HepG2 (cell line): Measurements from ENCODE around the gene TMEM220. TPM values are rescaled to one million over a fixed set of nuclear protein-coding genes. Genes with fewer than 3 reads are reported as not detected.

Source experiments
- ATAD3A ChIP-seq: sonication (generic); formaldehyde crosslinking; IDR thresholded peaks from 2 replicates; pipeline ENCODE4 v1.4.0; 2020; ENCODE audit warnings: missing genetic modification reagents
- FOSL2 ChIP-seq: sonication (generic); formaldehyde crosslinking; IDR thresholded peaks from 2 replicates; pipeline ENCODE4 v1.4.0; 2020; ENCODE audit warnings: missing genetic modification reagents
- GRHL1 ChIP-seq: sonication (generic); formaldehyde crosslinking; conservative IDR thresholded peaks from 2 replicates; pipeline ENCODE4 v1.8.0; 2022; ENCODE audit warnings: missing genetic modification reagents
- HNF4A ChIP-seq: sonication (generic); formaldehyde crosslinking; IDR thresholded peaks from 2 replicates; pipeline ENCODE4 v1.4.0; 2020; ENCODE audit warnings: missing genetic modification reagents
- HNRNPH1 ChIP-seq: fragments of 200-400 bp; formaldehyde crosslinking; optimal IDR thresholded peaks from 2 replicates; pipeline ENCODE3; 2017; ENCODE audit warnings: mild to moderate bottlenecking, low read depth, low read length
- HNRNPLL ChIP-seq: fragments of 200-400 bp; formaldehyde crosslinking; IDR thresholded peaks from 2 replicates; pipeline ENCODE4 v1.6.1; 2017; ENCODE audit warnings: mild to moderate bottlenecking, low read depth, low read length; ENCODE audit not compliant: poor library complexity, severe bottlenecking
- HNRNPUL1 ChIP-seq: fragments of 200-400 bp; formaldehyde crosslinking; IDR thresholded peaks from 2 replicates; pipeline ENCODE4 v1.6.1; 2017; ENCODE audit warnings: low read depth, mild to moderate bottlenecking, low read length, moderate library complexity
- KLF13 ChIP-seq: sonication (generic); formaldehyde crosslinking; IDR thresholded peaks from 2 replicates; pipeline ENCODE4 v1.4.0; 2020; ENCODE audit warnings: mild to moderate bottlenecking, missing genetic modification reagents
- NONO ChIP-seq, 2 experiments: fragments of 450-650 bp in 1 of 2; sonication (generic) in 1 of 2; formaldehyde crosslinking in 1 of 2; IDR thresholded peaks in 1 of 2; conservative IDR thresholded peaks in 1 of 2; 2 replicates each; pipeline versions ENCODE4 v1.6.1 to v1.8.0; 2017 to 2022; ENCODE audit warnings: mild to moderate bottlenecking in 1 of 2, missing genetic modification reagents in 1 of 2, moderate library complexity in 1 of 2
- PCBP2 ChIP-seq: fragments of 200-400 bp; formaldehyde crosslinking; optimal IDR thresholded peaks from 2 replicates; pipeline ENCODE3; 2018; ENCODE audit warnings: low read length, low read depth; ENCODE audit not compliant: poor library complexity, severe bottlenecking
- RBAK ChIP-seq: sonication (generic); formaldehyde crosslinking; IDR thresholded peaks from 2 replicates; pipeline ENCODE4 v1.5.1; 2020; ENCODE audit warnings: mild to moderate bottlenecking, missing genetic modification reagents
- SALL1 ChIP-seq: sonication (generic); formaldehyde crosslinking; IDR thresholded peaks from 2 replicates; pipeline ENCODE4 v1.8.0; 2022; ENCODE audit warnings: mild to moderate bottlenecking, missing genetic modification reagents
- TSC22D2 ChIP-seq: sonication (generic); formaldehyde crosslinking; IDR thresholded peaks from 2 replicates; pipeline ENCODE4 v1.5.1; 2020; ENCODE audit warnings: missing genetic modification reagents, mild to moderate bottlenecking, borderline replicate concordance
- XRCC5 ChIP-seq: fragments of 200-400 bp; formaldehyde crosslinking; optimal IDR thresholded peaks from 2 replicates; pipeline ENCODE3; 2017; ENCODE audit warnings: mild to moderate bottlenecking, low read length
- ZBTB2 ChIP-seq: sonication (generic); formaldehyde crosslinking; IDR thresholded peaks from 2 replicates; pipeline ENCODE4 v1.8.0; 2022; ENCODE audit warnings: low read depth, missing genetic modification reagents
- ZNF326 ChIP-seq: sonication (generic); formaldehyde crosslinking; IDR thresholded peaks from 2 replicates; pipeline ENCODE4 v1.4.0; 2020; ENCODE audit warnings: missing genetic modification reagents, borderline replicate concordance
- ZNF512B ChIP-seq: sonication (generic); formaldehyde crosslinking; IDR thresholded peaks from 2 replicates; pipeline ENCODE4 v1.5.1; 2020; ENCODE audit warnings: missing genetic modification reagents, mild to moderate bottlenecking, borderline replicate concordance
- ZNF552 ChIP-seq: sonication (generic); formaldehyde crosslinking; IDR thresholded peaks from 2 replicates; pipeline ENCODE4 v1.9.0; 2022; ENCODE audit warnings: missing genetic modification reagents, mild to moderate bottlenecking, borderline replicate concordance
- ZNF562 ChIP-seq: sonication (generic); formaldehyde crosslinking; IDR thresholded peaks from 2 replicates; pipeline ENCODE4 v1.8.0; 2022; ENCODE audit warnings: missing genetic modification reagents, borderline replicate concordance
- ZNF780A ChIP-seq: sonication (generic); formaldehyde crosslinking; IDR thresholded peaks from 2 replicates; pipeline ENCODE4 v1.8.0; 2022; ENCODE audit warnings: mild to moderate bottlenecking, missing genetic modification reagents, moderate library complexity
- polyA plus RNA-seq, 8 experiments: library from polyadenylated mRNA; depleted of rRNA in 3 of 8; stranded (reverse) in 7 of 8; unstranded in 1 of 8; fragments of >200 nt; fragmentation: Illumina TruSeq in 4 of 8; extraction: Trizol in 4 of 8; gene quantifications; 2 replicates each; pipeline versions ENCODE4 v1.2.1 to v1.2.3, GENCODE V29; 2011 to 2016; ENCODE audit warnings: low read depth in 4 of 8, missing spikeins in 1 of 8, mixed read lengths in 1 of 8; ENCODE audit not compliant: insufficient read depth in 1 of 8
- total RNA-seq, 5 experiments: library from RNA; depleted of rRNA; stranded (reverse); fragments of >200 nt; fragmentation: Illumina TruSeq; extraction: Trizol; gene quantifications; 2 replicates each; pipeline ENCODE4 v1.2.3, GENCODE V29; 2016; ENCODE audit warnings: low read depth in 1 of 5
- TF ChIP-seq, protein P1 (sequence below): sonication (generic); formaldehyde crosslinking; IDR thresholded peaks from 2 replicates; pipeline ENCODE4 v1.4.0; 2020; ENCODE audit warnings: missing genetic modification reagents
- TF ChIP-seq, protein P2 (sequence below): sonication (generic); formaldehyde crosslinking; IDR thresholded peaks from 2 replicates; pipeline ENCODE4 v1.5.0; 2020; ENCODE audit warnings: missing genetic modification reagents

Gene TMEM220
- total and polyA plus RNA-seq, 2 of the 13 experiments (the other 11 are each of a cell fraction or from before 2014, with no cell fraction given) = 1.3 to 2.2 TPM

GRCh38 chr17:10737168-10737622 lies 7.4 kb upstream of the TMEM220 start (continued):
- TF ChIP-seq ZNF552 (CRISPR knock-in tag) (no peak), ZNF780A (CRISPR knock-in tag) (no peak), HNF4A (CRISPR knock-in tag) (peak; percentile 78), ZNF512B (no peak), FOSL2 (CRISPR knock-in tag) (0 out of 2 replicates have a peak, but pooled peaks have one; percentile 12), HNRNPUL1 (no peak), ZBTB2 (CRISPR knock-in tag) (no peak), XRCC5 (peak; percentile 24), ZNF562 (no peak), PCBP2 (no peak), RBAK (CRISPR knock-in tag) (no peak), NONO (IDR thresholded peaks at IDR 0.05) (no peak), NONO (CRISPR knock-in tag; conservative IDR thresholded peaks at IDR 0.05) (no peak), SALL1 (peak; percentile 38; the same call in 1 of the 2 replicates), ATAD3A (CRISPR knock-in tag) (no peak), TSC22D2 (no peak), ZNF326 (CRISPR knock-in tag) (no peak), HNRNPLL (no peak), KLF13 (no peak), GRHL1 (CRISPR knock-in tag) (no peak), HNRNPH1 (no peak)
- TF ChIP-seq, protein P1, sequence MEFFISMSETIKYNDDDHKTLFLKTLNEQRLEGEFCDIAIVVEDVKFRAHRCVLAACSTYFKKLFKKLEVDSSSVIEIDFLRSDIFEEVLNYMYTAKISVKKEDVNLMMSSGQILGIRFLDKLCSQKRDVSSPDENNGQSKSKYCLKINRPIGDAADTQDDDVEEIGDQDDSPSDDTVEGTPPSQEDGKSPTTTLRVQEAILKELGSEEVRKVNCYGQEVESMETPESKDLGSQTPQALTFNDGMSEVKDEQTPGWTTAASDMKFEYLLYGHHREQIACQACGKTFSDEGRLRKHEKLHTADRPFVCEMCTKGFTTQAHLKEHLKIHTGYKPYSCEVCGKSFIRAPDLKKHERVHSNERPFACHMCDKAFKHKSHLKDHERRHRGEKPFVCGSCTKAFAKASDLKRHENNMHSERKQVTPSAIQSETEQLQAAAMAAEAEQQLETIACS (CRISPR knock-in tag) = no peak
- TF ChIP-seq, protein P2, sequence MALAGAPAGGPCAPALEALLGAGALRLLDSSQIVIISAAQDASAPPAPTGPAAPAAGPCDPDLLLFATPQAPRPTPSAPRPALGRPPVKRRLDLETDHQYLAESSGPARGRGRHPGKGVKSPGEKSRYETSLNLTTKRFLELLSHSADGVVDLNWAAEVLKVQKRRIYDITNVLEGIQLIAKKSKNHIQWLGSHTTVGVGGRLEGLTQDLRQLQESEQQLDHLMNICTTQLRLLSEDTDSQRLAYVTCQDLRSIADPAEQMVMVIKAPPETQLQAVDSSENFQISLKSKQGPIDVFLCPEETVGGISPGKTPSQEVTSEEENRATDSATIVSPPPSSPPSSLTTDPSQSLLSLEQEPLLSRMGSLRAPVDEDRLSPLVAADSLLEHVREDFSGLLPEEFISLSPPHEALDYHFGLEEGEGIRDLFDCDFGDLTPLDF = no peak
